CD4-positive, alpha-beta T cell (primary cell): Measurements from ENCODE around the gene XPNPEP2. TPM values are rescaled to one million over a fixed set of nuclear protein-coding genes. Genes with fewer than 3 reads are reported as not detected.

Source experiments
- ATAC-seq: fragments of 200-7000 bp; cut with Tn5 transposase; one replicate; pipeline ENCODE4 v1.10.0; 2022; ENCODE audit warnings: mild to moderate bottlenecking; ENCODE audit not compliant: poor library complexity
- CTCF ChIA-PET: fragments of 350-600 bp; sonication (Branson Sonifier 250); formaldehyde crosslinking; loops from one replicate; lab custom pipeline; 2021; ENCODE audit warnings: antibody characterized with exemption, inconsistent platforms; lab: Charles Lee
- POLR2A ChIA-PET: fragments of 350-600 bp; sonication (Branson Sonifier 250); formaldehyde crosslinking; loops from one replicate; lab custom pipeline; 2021; ENCODE audit warnings: antibody characterized with exemption, inconsistent platforms; lab: Charles Lee
- DNase-seq, 14 experiments: peaks; one replicate each; pipeline ENCODE4 v3.0.0-alpha.2; 2013 to 2020; ENCODE audit warnings: mixed read lengths in 2 of 14
- H3K27ac ChIP-seq, 2 donors: one replicate each; pipeline versions ENCODE4 v1.5.1 to v1.7.0; 2013; ENCODE audit warnings: low read length in 2 of 2, low read depth in 1 of 2, mild to moderate bottlenecking in 1 of 2
- H3K27me3 ChIP-seq, 2 experiments: 1 replicate in 1 of 2; 2 replicates in 1 of 2; pipeline versions ENCODE4 v1.6.1 to v1.7.0; 2013; ENCODE audit warnings: low read length in 2 of 2, control low read depth in 1 of 2, mild to moderate bottlenecking in 1 of 2, moderate library complexity in 1 of 2; ENCODE audit not compliant: insufficient read depth in 2 of 2, control insufficient read depth in 1 of 2
- H3K36me3 ChIP-seq: one replicate; pipeline ENCODE4 v1.6.1; 2013; ENCODE audit warnings: low read length, control low read depth; ENCODE audit not compliant: insufficient read depth
- H3K4me1 ChIP-seq: one replicate; pipeline ENCODE4 v1.6.1; 2013; ENCODE audit warnings: low read length, control low read depth; ENCODE audit not compliant: insufficient read depth
- H3K4me3 ChIP-seq: one replicate; pipeline ENCODE4 v1.5.1; 2013; ENCODE audit warnings: mild to moderate bottlenecking, low read length, moderate library complexity
- H3K9me3 ChIP-seq, 2 experiments: 1 replicate in 1 of 2; 2 replicates in 1 of 2; pipeline versions ENCODE4 v1.6.1 to v1.7.0; 2013; ENCODE audit warnings: low read length in 2 of 2, mild to moderate bottlenecking in 2 of 2, control low read depth in 1 of 2, moderate library complexity in 1 of 2; ENCODE audit not compliant: control insufficient read depth in 1 of 2, insufficient read depth in 1 of 2
- H3K27ac Mint-ChIP-seq: one replicate; pipeline ENCODE4 v1.8.0; 2020; ENCODE audit warnings: mixed read lengths
- H3K27me3 Mint-ChIP-seq: one replicate; pipeline ENCODE4 v1.8.0; 2021; ENCODE audit warnings: mixed read lengths
- H3K36me3 Mint-ChIP-seq: one replicate; pipeline ENCODE4 v1.8.0; 2021; ENCODE audit warnings: low read depth, mixed read lengths
- H3K4me1 Mint-ChIP-seq: one replicate; pipeline ENCODE4 v1.8.0; 2021; ENCODE audit warnings: low read depth, mixed read lengths
- H3K4me3 Mint-ChIP-seq: one replicate; pipeline ENCODE4 v1.8.0; 2020; ENCODE audit warnings: mild to moderate bottlenecking, mixed read lengths
- H3K9me3 Mint-ChIP-seq: one replicate; pipeline ENCODE4 v1.8.0; 2020; ENCODE audit warnings: mixed read lengths
- intact Hi-C, 2 experiments: fragments of 100-400 bp; cut with DNase I in 1 of 2; cut with micrococcal nuclease in 1 of 2; formaldehyde crosslinking; loops; one replicate each; pipeline versions ENCODE4 v1.15.1 to v1.9.0; 2023 to 2025; cut with DNase I, micrococcal nuclease
- total RNA-seq, 174 experiments: library from RNA in 2 of 174; stranded (reverse) in 2 of 174; gene quantifications; one replicate each; pipeline ENCODE4 v1.2.3 and lab custom pipeline; 2021 to 2026
- TF ChIP-seq, protein P1 (sequence below): fragments of 200-600 bp; IDR thresholded peaks from one replicate; pipeline ENCODE4 v1.8.0; 2022; ENCODE audit warnings: antibody characterized with exemption, mild to moderate bottlenecking

XPNPEP2 gene
- total RNA-seq, 2 experiments from 2014 or later, result 0.16 to 0.17 TPM

DNA sequence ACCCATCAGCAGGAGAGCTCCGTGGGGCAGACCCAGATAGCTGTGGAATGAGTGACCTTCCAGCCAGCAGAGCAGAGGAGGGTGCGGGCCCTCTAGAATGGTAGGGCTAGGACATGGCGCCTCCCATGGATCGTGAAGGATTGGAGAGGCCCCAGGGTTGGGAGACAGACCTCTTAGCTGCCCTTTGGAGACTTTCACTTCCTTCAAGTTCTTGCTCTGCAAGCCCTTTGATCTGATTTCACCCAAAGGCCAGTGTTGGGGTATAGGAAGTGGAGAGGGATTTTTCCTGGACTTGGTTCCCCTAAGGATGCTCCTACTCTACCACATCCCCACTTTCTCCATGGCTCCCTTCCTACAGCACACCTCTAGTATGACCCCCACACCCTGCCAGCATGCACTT is 43.9 kb downstream of the XPNPEP2 start:
- ChIA-PET POLR2A (interaction anchor here (0.9 to 7.0 kb wide), 8 partner anchors 13 to 128 kb away, joined by 3 to 162 read pairs (median 14); partner anchors contain the start of gene APLN), CTCF (interaction anchor here (1.0 to 1.8 kb wide), 4 partner anchors 9 to 105 kb away, joined by 3 to 8 read pairs (median 4); no protein-coding TSS in a partner anchor)
- ATAC-seq, result no peak
- Histone ChIP-seq H3K9me3 (no peaks in the 10 kb centered on the region), H3K27me3 (no peaks in the 10 kb centered on the region), H3K4me3 (peak overlapping the region; percentile 76), H3K36me3 (peaks cover 52% of the 10 kb centered on the region), H3K27ac (peak overlapping the region in 1 of 2 donors; percentile 69), H3K4me1 (peaks cover 74% of the 10 kb centered on the region)
- peaks cover 88% of the 10 kb centered on the region for H3K36me3 Mint-ChIP-seq
- no peaks in the 10 kb centered on the region for H3K9me3 Mint-ChIP-seq
- DNase-seq, result no peak
- H3K27me3 Mint-ChIP-seq, result no peaks in the 10 kb centered on the region
- TF ChIP-seq, protein P1, sequence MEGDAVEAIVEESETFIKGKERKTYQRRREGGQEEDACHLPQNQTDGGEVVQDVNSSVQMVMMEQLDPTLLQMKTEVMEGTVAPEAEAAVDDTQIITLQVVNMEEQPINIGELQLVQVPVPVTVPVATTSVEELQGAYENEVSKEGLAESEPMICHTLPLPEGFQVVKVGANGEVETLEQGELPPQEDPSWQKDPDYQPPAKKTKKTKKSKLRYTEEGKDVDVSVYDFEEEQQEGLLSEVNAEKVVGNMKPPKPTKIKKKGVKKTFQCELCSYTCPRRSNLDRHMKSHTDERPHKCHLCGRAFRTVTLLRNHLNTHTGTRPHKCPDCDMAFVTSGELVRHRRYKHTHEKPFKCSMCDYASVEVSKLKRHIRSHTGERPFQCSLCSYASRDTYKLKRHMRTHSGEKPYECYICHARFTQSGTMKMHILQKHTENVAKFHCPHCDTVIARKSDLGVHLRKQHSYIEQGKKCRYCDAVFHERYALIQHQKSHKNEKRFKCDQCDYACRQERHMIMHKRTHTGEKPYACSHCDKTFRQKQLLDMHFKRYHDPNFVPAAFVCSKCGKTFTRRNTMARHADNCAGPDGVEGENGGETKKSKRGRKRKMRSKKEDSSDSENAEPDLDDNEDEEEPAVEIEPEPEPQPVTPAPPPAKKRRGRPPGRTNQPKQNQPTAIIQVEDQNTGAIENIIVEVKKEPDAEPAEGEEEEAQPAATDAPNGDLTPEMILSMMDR, result no peak
- peaks cover 76% of the 10 kb centered on the region for H3K4me1 Mint-ChIP-seq
- intact Hi-C loops, result loop anchor here (5.0 to 10.0 kb wide), 6 partner anchors 40 to 108 kb away; partner anchors contain the start of gene XPNPEP2 (in 1 of the 2)
- H3K27ac Mint-ChIP-seq, result peak overlapping the region; percentile 99
- peak overlapping the region; percentile 85 for H3K4me3 Mint-ChIP-seq

DNA sequence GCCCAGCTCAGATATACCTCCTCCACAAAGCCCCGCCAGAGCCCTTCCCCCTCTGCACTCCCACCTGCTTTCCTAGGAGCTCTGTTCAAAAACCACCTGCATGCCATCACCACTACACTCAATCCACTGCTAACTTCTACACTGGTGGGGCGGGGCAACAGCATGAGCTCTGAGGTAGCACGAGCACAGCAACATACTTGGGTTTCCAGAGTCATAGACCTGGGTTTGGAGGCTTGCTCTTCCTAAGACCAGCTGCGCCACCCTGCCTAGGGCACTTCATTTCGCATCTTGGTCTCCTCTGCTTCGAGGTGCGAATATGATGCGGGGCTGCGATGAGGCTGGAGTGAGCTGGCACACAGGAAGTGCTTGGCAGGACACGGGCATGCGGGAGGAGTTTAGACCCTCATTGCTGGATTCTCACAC is 44.5 kb downstream of the XPNPEP2 start:
- Histone ChIP-seq H3K9me3 (no peaks in the 10 kb centered on the region), H3K27ac (peak overlapping the region; percentile 29 to 69), H3K4me3 (peak overlapping the region; percentile 76), H3K4me1 (peaks cover 71% of the 10 kb centered on the region), H3K36me3 (peaks cover 57% of the 10 kb centered on the region), H3K27me3 (no peaks in the 10 kb centered on the region)
- no peaks in the 10 kb centered on the region for H3K27me3 Mint-ChIP-seq
- H3K36me3 Mint-ChIP-seq, result peaks cover 91% of the 10 kb centered on the region
- CTCF ChIA-PET, result interaction anchor here (1.0 to 1.8 kb wide), 4 partner anchors 10 to 105 kb away, joined by 3 to 8 read pairs (median 4); no protein-coding TSS in a partner anchor
- no peaks in the 10 kb centered on the region for H3K9me3 Mint-ChIP-seq
- peak overlapping the region; percentile 85 for H3K4me3 Mint-ChIP-seq
- H3K27ac Mint-ChIP-seq, result peak overlapping the region; percentile 99
- POLR2A ChIA-PET, result interaction anchor here (0.9 to 7.0 kb wide), 6 partner anchors 12 to 104 kb away, joined by 4 to 162 read pairs (median 33); no protein-coding TSS in a partner anchor
- H3K4me1 Mint-ChIP-seq, result peaks cover 74% of the 10 kb centered on the region
- TF ChIP-seq, protein P1, result no peak
- no peak for ATAC-seq
- peak in 1 of 14 experiments; percentile 44 for DNase-seq
- intact Hi-C loops, result loop anchor here (5.0 to 10.0 kb wide), 6 partner anchors 39 to 109 kb away; partner anchors contain the start of gene XPNPEP2 (in 1 of the 2)

DNA sequence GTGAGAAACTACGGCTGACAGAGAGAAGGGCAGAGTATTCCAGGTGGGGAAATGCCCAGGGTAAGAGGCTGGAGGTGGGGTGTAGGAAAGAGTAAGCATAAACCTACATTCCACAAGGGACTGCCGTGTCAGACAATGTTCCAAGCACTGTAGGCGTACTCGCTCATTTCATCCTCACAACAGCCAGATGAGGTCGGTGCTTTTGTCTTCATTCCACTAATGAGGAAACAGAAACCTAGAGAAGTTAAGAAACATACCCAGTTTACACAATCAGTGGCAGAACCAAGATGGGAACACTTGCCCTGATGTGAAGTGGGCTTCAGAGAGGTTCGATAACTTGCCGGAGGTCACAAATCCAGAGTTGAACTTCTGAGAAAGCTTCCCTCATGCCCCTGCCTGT is 45.6 kb downstream of the XPNPEP2 start:
- Histone ChIP-seq H3K9me3 (no peaks in the 10 kb centered on the region), H3K27me3 (no peaks in the 10 kb centered on the region), H3K36me3 (peaks cover 65% of the 10 kb centered on the region), H3K4me1 (peaks cover 67% of the 10 kb centered on the region), H3K4me3 (peak overlapping the region; percentile 76), H3K27ac (peak overlapping the region; percentile 22 to 38)
- Mint-ChIP-seq H3K27ac (peak overlapping the region; percentile 99), H3K27me3 (no peaks in the 10 kb centered on the region), H3K4me1 (peaks cover 64% of the 10 kb centered on the region), H3K4me3 (peak overlapping the region; percentile 85), H3K9me3 (no peaks in the 10 kb centered on the region), H3K36me3 (peaks cover 92% of the 10 kb centered on the region)
- intact Hi-C loops, result loop anchor here (5.0 to 10.0 kb wide), 6 partner anchors 38 to 110 kb away; partner anchors contain the start of gene XPNPEP2 (in 1 of the 2)
- TF ChIP-seq, protein P1, result no peak
- ChIA-PET CTCF (interaction anchor here (0.8 to 1.8 kb wide), 2 partner anchors 39 to 87 kb away, joined by 3 to 4 read pairs; no protein-coding TSS in a partner anchor), POLR2A (interaction anchor here (0.6 to 7.0 kb wide), 7 partner anchors 9 to 105 kb away, joined by 3 to 162 read pairs (median 10); no protein-coding TSS in a partner anchor)
- ATAC-seq (no peak), DNase-seq (no peak)
